HG03066 (cell line): ENCODE measurements around the gene TSPAN32.
"Not testable (repeated sequence)": the region's sequence is repeated elsewhere in the genome, so short reads cannot be mapped to it uniquely, and the experiment has no call there.

Experiments used
- ATAC-seq: cut with Tn5 transposase; IDR thresholded peaks from one replicate; pipeline ENCODE4 v1.9.1; 2021; ENCODE audit warnings: low read depth; ENCODE audit not compliant: unreplicated experiment

Gene TSPAN32

GRCh38 chr11:2360081-2360642 is 58.3 kb downstream of the TSPAN32 start:
- no peak for ATAC-seq

- no peak for ATAC-seq
These were observed 59.8 kb downstream of the TSPAN32 start for GRCh38 chr11:2361565-2361964.

- ATAC-seq, result no peak
These were observed 60.6 kb downstream of the TSPAN32 start for GRCh38 chr11:2362414-2362813.

- ATAC-seq, result no peak
These were observed 61.3 kb downstream of the TSPAN32 start for GRCh38 chr11:2363130-2363529.

- ATAC-seq, result no peak
These were observed 62.0 kb downstream of the TSPAN32 start for GRCh38 chr11:2363577-2364370.

- not testable (repeated sequence) for ATAC-seq
These were observed 62.6 kb downstream of the TSPAN32 start for GRCh38 chr11:2364386-2364785.

- ATAC-seq, result no peak
These were observed 63.9 kb downstream of the TSPAN32 start for GRCh38 chr11:2365571-2366210.

- ATAC-seq, result no peak
These were observed 64.5 kb downstream of the TSPAN32 start for GRCh38 chr11:2366276-2366675.

- ATAC-seq, result no peak
These were observed 64.9 kb downstream of the TSPAN32 start for GRCh38 chr11:2366733-2367132.

GRCh38 chr11:2367266-2368160 is 65.7 kb downstream of the TSPAN32 start:
- ATAC-seq, result no peak
